ACC112 (cell line): Measurements from ENCODE around the gene SLC2A11.
A peak's percentile ranks its signal among the peaks of the same experiment; 100 is the strongest.

ENCODE experiments used
- H2AFZ ChIP-seq: fragments of 200-600 bp; sonication (generic); one replicate; pipeline ENCODE4 v1.6.0; 2017; ENCODE audit warnings: antibody characterized with exemption, low read length; ENCODE audit not compliant: unreplicated experiment
- H3K27ac ChIP-seq: fragments of 200-600 bp; sonication (generic); 2 replicates; pipeline ENCODE4 v1.5.1; 2014; ENCODE audit warnings: low read depth, mild to moderate bottlenecking, antibody characterized with exemption, low read length, moderate library complexity
- H3K27me3 ChIP-seq: fragments of 200-600 bp; sonication (generic); 2 replicates; pipeline ENCODE4 v1.6.1; 2014; ENCODE audit warnings: mild to moderate bottlenecking, antibody characterized with exemption, low read length, moderate library complexity, mixed read lengths; ENCODE audit not compliant: insufficient read depth
- H3K36me3 ChIP-seq: fragments of 200-600 bp; sonication (generic); 2 replicates; pipeline ENCODE4 v1.6.1; 2016; ENCODE audit warnings: mild to moderate bottlenecking, antibody characterized with exemption, low read length, moderate library complexity, mixed read lengths; ENCODE audit not compliant: insufficient read depth
- H3K4me1 ChIP-seq: fragments of 200-600 bp; sonication (generic); one replicate; pipeline ENCODE4 v1.6.1; 2016; ENCODE audit warnings: low read length, mixed read lengths; ENCODE audit not compliant: insufficient read depth, unreplicated experiment, control insufficient read depth
- H3K4me3 ChIP-seq: fragments of 200-600 bp; sonication (generic); 2 replicates; pipeline ENCODE4 v1.5.1; 2014; ENCODE audit warnings: mild to moderate bottlenecking, low read depth, low read length
- H3K79me2 ChIP-seq: fragments of 200-600 bp; sonication (generic); one replicate; pipeline ENCODE4 v1.6.0; 2016; ENCODE audit warnings: low read length; ENCODE audit not compliant: control insufficient read depth, unreplicated experiment, insufficient read depth

Gene SLC2A11

GRCh38 chr22:23824476-23825245 is 33.0 kb upstream of the SLC2A11 start:
- H2AFZ ChIP-seq: no peak overlapping the region
- no peaks in the 10 kb centered on the region for H3K79me2 ChIP-seq
- H3K27me3 ChIP-seq: no peaks in the 10 kb centered on the region
- H3K36me3 ChIP-seq: no peaks in the 10 kb centered on the region
- peaks cover 20% of the 10 kb centered on the region for H3K4me1 ChIP-seq
- no peak overlapping the region for H3K4me3 ChIP-seq
- H3K27ac ChIP-seq: no peak overlapping the region

- Histone ChIP-seq H3K36me3 (no peaks in the 10 kb centered on the region), H2AFZ (no peak overlapping the region), H3K4me1 (peaks cover 26% of the 10 kb centered on the region), H3K27me3 (no peaks in the 10 kb centered on the region), H3K4me3 (no peak overlapping the region), H3K79me2 (no peaks in the 10 kb centered on the region), H3K27ac (peak overlapping the region; percentile 49)
Measured at GRCh38 chr22:23825246-23825905, 32.3 kb upstream of the SLC2A11 start.

GRCh38 chr22:23826510-23827350 is 30.9 kb upstream of the SLC2A11 start:
- Histone ChIP-seq H3K4me1 (peaks cover 26% of the 10 kb centered on the region), H2AFZ (no peak overlapping the region), H3K79me2 (no peaks in the 10 kb centered on the region), H3K36me3 (no peaks in the 10 kb centered on the region), H3K27ac (peak overlapping the region; percentile 49), H3K27me3 (no peaks in the 10 kb centered on the region), H3K4me3 (no peak overlapping the region)

GRCh38 chr22:23827351-23827995 is 30.2 kb upstream of the SLC2A11 start:
- Histone ChIP-seq H3K27me3 (no peaks in the 10 kb centered on the region), H3K79me2 (no peaks in the 10 kb centered on the region), H3K4me1 (peaks cover 26% of the 10 kb centered on the region), H3K36me3 (no peaks in the 10 kb centered on the region), H3K4me3 (no peak overlapping the region), H3K27ac (no peak overlapping the region), H2AFZ (no peak overlapping the region)

GRCh38 chr22:23828800-23829680 is 28.6 kb upstream of the SLC2A11 start:
- H3K4me3 ChIP-seq: no peak overlapping the region
- H3K27ac ChIP-seq: no peak overlapping the region
- H3K4me1 ChIP-seq: peaks cover 15% of the 10 kb centered on the region
- no peaks in the 10 kb centered on the region for H3K79me2 ChIP-seq
- H3K27me3 ChIP-seq: no peaks in the 10 kb centered on the region
- H3K36me3 ChIP-seq: no peaks in the 10 kb centered on the region
- H2AFZ ChIP-seq: no peak overlapping the region

- no peak overlapping the region for H2AFZ ChIP-seq
- H3K4me3 ChIP-seq: no peak overlapping the region
- H3K27me3 ChIP-seq: no peaks in the 10 kb centered on the region
- H3K79me2 ChIP-seq: no peaks in the 10 kb centered on the region
- H3K36me3 ChIP-seq: no peaks in the 10 kb centered on the region
- peaks cover 15% of the 10 kb centered on the region for H3K4me1 ChIP-seq
- H3K27ac ChIP-seq: peak overlapping the region; percentile 32
Measured at GRCh38 chr22:23829845-23830372, 27.8 kb upstream of the SLC2A11 start.

- H3K79me2 ChIP-seq: no peaks in the 10 kb centered on the region
Measured at GRCh38 chr22:23831261-23831660, 26.4 kb upstream of the SLC2A11 start.

GRCh38 chr22:23831781-23832180 is 25.9 kb upstream of the SLC2A11 start:
- Histone ChIP-seq H3K27ac (no peak overlapping the region), H3K4me1 (peaks cover 14% of the 10 kb centered on the region), H3K27me3 (no peaks in the 10 kb centered on the region), H3K36me3 (no peaks in the 10 kb centered on the region), H3K79me2 (no peaks in the 10 kb centered on the region), H3K4me3 (no peak overlapping the region), H2AFZ (no peak overlapping the region)

More at GRCh38 chr22:23831261-23831660, 26.4 kb upstream of the SLC2A11 start:
- no peaks in the 10 kb centered on the region for H3K27me3 ChIP-seq
- H3K27ac ChIP-seq: no peak overlapping the region
- H2AFZ ChIP-seq: no peak overlapping the region
- H3K36me3 ChIP-seq: no peaks in the 10 kb centered on the region
- H3K4me3 ChIP-seq: no peak overlapping the region
- peaks cover 15% of the 10 kb centered on the region for H3K4me1 ChIP-seq

GRCh38 chr22:23832226-23833016 is 25.3 kb upstream of the SLC2A11 start:
- no peak overlapping the region for H3K4me3 ChIP-seq
- no peaks in the 10 kb centered on the region for H3K27me3 ChIP-seq
- no peak overlapping the region for H3K27ac ChIP-seq
- no peaks in the 10 kb centered on the region for H3K36me3 ChIP-seq
- no peaks in the 10 kb centered on the region for H3K79me2 ChIP-seq
- no peak overlapping the region for H2AFZ ChIP-seq
- H3K4me1 ChIP-seq: peaks cover 12% of the 10 kb centered on the region
